ENCODE measurements around the gene RIPOR1.

- TF ChIP-seq EZH2phosphoT487 (IDR thresholded peaks at IDR 0.05; ENCODE audit: insufficient read depth, low read depth) = no peak
- no peak for TF ChIP-seq EZH2 (IDR thresholded peaks at IDR 0.05; ENCODE audit: insufficient read depth, poor library complexity, severe bottlenecking)
Observed at GRCh38 chr16:67539271-67539670, 10.6 kb downstream of the RIPOR1 start.

All from GM23248 (cell line).